Measurements from ENCODE around the gene PTMA. TPM values are rescaled to one million over a fixed set of nuclear protein-coding genes. Genes with fewer than 3 reads are reported as not detected.
"Not testable (repeated sequence)": the region's sequence is repeated elsewhere in the genome, so short reads cannot be mapped to it uniquely, and the experiment has no call there.

PTMA gene
- total RNA-seq, 1 donor from 2014 or later, result 2,259 TPM

- DNase-seq (ENCODE audit: low spot score), result no peak
- Mint-ChIP-seq H3K4me1 (ENCODE audit: low read depth) (no peaks in the 10 kb centered on the region), H3K36me3 (ENCODE audit: low read depth) (peaks cover 7% of the 10 kb centered on the region), H3K9me3 (no peaks in the 10 kb centered on the region), H3K4me3 (ENCODE audit: low read depth) (no peak overlapping the region), H3K27ac (no peak overlapping the region), H3K27me3 (ENCODE audit: low read depth) (peaks cover 2% of the 10 kb centered on the region)
- intact Hi-C loops (cut with micrococcal nuclease), result no loop called here
Observed at GRCh38 chr2:231743376-231744116, 35.2 kb downstream of the PTMA start.

- Mint-ChIP-seq H3K27ac (no peak overlapping the region), H3K27me3 (ENCODE audit: low read depth) (peaks cover 2% of the 10 kb centered on the region), H3K36me3 (ENCODE audit: low read depth) (no peaks in the 10 kb centered on the region), H3K4me1 (ENCODE audit: low read depth) (no peaks in the 10 kb centered on the region), H3K9me3 (no peaks in the 10 kb centered on the region), H3K4me3 (ENCODE audit: low read depth) (no peak overlapping the region)
- intact Hi-C loops (cut with micrococcal nuclease), result no loop called here
- no peak for DNase-seq (ENCODE audit: low spot score)
Observed at GRCh38 chr2:231745303-231746038, 37.1 kb downstream of the PTMA start.

- H3K36me3 Mint-ChIP-seq (ENCODE audit: low read depth); DNase-seq (ENCODE audit: low spot score); H3K27me3 Mint-ChIP-seq (ENCODE audit: low read depth); H3K27ac Mint-ChIP-seq; H3K4me1 Mint-ChIP-seq (ENCODE audit: low read depth); intact Hi-C loops (cut with micrococcal nuclease); H3K9me3 Mint-ChIP-seq; H3K4me3 Mint-ChIP-seq (ENCODE audit: low read depth): not testable (repeated sequence)
Observed at GRCh38 chr2:231748153-231748896, 40.0 kb downstream of the PTMA start.

GRCh38 chr2:231749016-231749415 lies 40.7 kb downstream of the PTMA start:
- intact Hi-C loops (cut with micrococcal nuclease); H3K4me1 Mint-ChIP-seq (ENCODE audit: low read depth); DNase-seq (ENCODE audit: low spot score); H3K4me3 Mint-ChIP-seq (ENCODE audit: low read depth); H3K27me3 Mint-ChIP-seq (ENCODE audit: low read depth); H3K36me3 Mint-ChIP-seq (ENCODE audit: low read depth); H3K27ac Mint-ChIP-seq; H3K9me3 Mint-ChIP-seq: not testable (repeated sequence)

GRCh38 chr2:231751042-231751815 lies 42.9 kb downstream of the PTMA start:
- no peaks in the 10 kb centered on the region for H3K27me3 Mint-ChIP-seq (ENCODE audit: low read depth)
- no peaks in the 10 kb centered on the region for H3K36me3 Mint-ChIP-seq (ENCODE audit: low read depth)
- no peak overlapping the region for H3K4me3 Mint-ChIP-seq (ENCODE audit: low read depth)
- intact Hi-C loops (cut with micrococcal nuclease), result no loop called here
- no peaks in the 10 kb centered on the region for H3K9me3 Mint-ChIP-seq
- no peak for DNase-seq (ENCODE audit: low spot score)
- no peaks in the 10 kb centered on the region for H3K4me1 Mint-ChIP-seq (ENCODE audit: low read depth)
- H3K27ac Mint-ChIP-seq, result no peak overlapping the region

GRCh38 chr2:231752061-231752460 lies 43.7 kb downstream of the PTMA start:
- no peaks in the 10 kb centered on the region for H3K36me3 Mint-ChIP-seq (ENCODE audit: low read depth)
- intact Hi-C loops (cut with micrococcal nuclease), result no loop called here
- no peak overlapping the region for H3K27ac Mint-ChIP-seq
- no peaks in the 10 kb centered on the region for H3K4me1 Mint-ChIP-seq (ENCODE audit: low read depth)
- DNase-seq (ENCODE audit: low spot score), result no peak
- no peaks in the 10 kb centered on the region for H3K9me3 Mint-ChIP-seq
- H3K4me3 Mint-ChIP-seq (ENCODE audit: low read depth), result no peak overlapping the region
- no peaks in the 10 kb centered on the region for H3K27me3 Mint-ChIP-seq (ENCODE audit: low read depth)

GRCh38 chr2:231761735-231762134 lies 53.4 kb downstream of the PTMA start:
- Mint-ChIP-seq H3K27me3 (ENCODE audit: low read depth) (no peaks in the 10 kb centered on the region), H3K36me3 (ENCODE audit: low read depth) (no peaks in the 10 kb centered on the region), H3K9me3 (no peaks in the 10 kb centered on the region), H3K4me3 (ENCODE audit: low read depth) (no peak overlapping the region), H3K27ac (no peak overlapping the region), H3K4me1 (ENCODE audit: low read depth) (peaks cover 15% of the 10 kb centered on the region)
- intact Hi-C loops (cut with micrococcal nuclease), result no loop called here
- no peak for DNase-seq (ENCODE audit: low spot score)

Other genes with a start within 250 kb of the PTMA start
- 1,292 and 1,329 TPM in 2 replicates for gene NCL, start 244.0 kb upstream of the PTMA start, total RNA-seq
- 0.16 and 0.28 TPM in 2 replicates for gene NMUR1, start 178.1 kb upstream of the PTMA start, total RNA-seq
- gene TEX44, start 115.7 kb upstream of the PTMA start, total RNA-seq, result not detected in 2 replicates
- 35.5 and 35.6 TPM in 2 replicates for gene PDE6D, start 72.8 kb downstream of the PTMA start, total RNA-seq
- 62.1 and 66.0 TPM in 2 replicates for gene COPS7B, start 77.9 kb downstream of the PTMA start, total RNA-seq
- 0.23 and 0.41 TPM in 2 replicates for gene NPPC, start 217.9 kb downstream of the PTMA start, total RNA-seq

All from activated T-helper 2 cell treated with anti-CD3 and anti-CD28 coated beads, Interferon-gamma antibody, Interleukin-2, Interleukin-4, amounts not matched to agents 10 μg/mL and 5 μg/mL and 100 μg/mL, durations not matched to agents 14 hours and 24 hours and 36 hours (primary cell).